Small intestine (tissue), 7 donors: ENCODE results near the gene PPP3CA. TPM values are rescaled to one million over a fixed set of nuclear protein-coding genes. Genes with fewer than 3 reads are reported as not detected.

Source experiments
- DNase-seq, 2 donors: peaks; one replicate each; pipeline versions ENCODE4 v3.0.0 to v3.0.0-alpha.2; 2013
- FAIRE-seq: peaks from 2 replicates; lab custom pipeline; 2012; peaks lifted over from hg19 to GRCh38; lab: Jason Lieb, UNC
- H3K27ac ChIP-seq, 3 donors: one replicate each; pipeline ENCODE4 v1.5.1; 2013; ENCODE audit warnings: low read length in 2 of 3, mild to moderate bottlenecking in 2 of 3, control low read depth in 1 of 3, inconsistent platforms in 1 of 3, low read depth in 1 of 3, moderate library complexity in 1 of 3
- H3K27me3 ChIP-seq, 3 donors: one replicate each; pipeline ENCODE4 v1.6.1; 2013; ENCODE audit warnings: low read length in 3 of 3, inconsistent platforms in 1 of 3; ENCODE audit not compliant: control insufficient read depth in 3 of 3, insufficient read depth in 3 of 3
- H3K36me3 ChIP-seq, 3 donors: one replicate each; pipeline ENCODE4 v1.6.1; 2013; ENCODE audit warnings: low read length in 3 of 3, inconsistent platforms in 1 of 3, low read depth in 1 of 3, mild to moderate bottlenecking in 1 of 3, moderate library complexity in 1 of 3; ENCODE audit not compliant: control insufficient read depth in 3 of 3, insufficient read depth in 2 of 3
- H3K4me1 ChIP-seq, 3 donors: one replicate each; pipeline ENCODE4 v1.6.1; 2013; ENCODE audit warnings: low read length in 2 of 3, inconsistent platforms in 1 of 3, low read depth in 1 of 3, mild to moderate bottlenecking in 1 of 3, moderate library complexity in 1 of 3; ENCODE audit not compliant: control insufficient read depth in 3 of 3, insufficient read depth in 2 of 3
- H3K4me3 ChIP-seq, 3 donors: one replicate each; pipeline ENCODE4 v1.5.1; 2013; ENCODE audit warnings: low read length in 3 of 3, control low read depth in 1 of 3, inconsistent platforms in 1 of 3, low read depth in 1 of 3, mild to moderate bottlenecking in 1 of 3, moderate library complexity in 1 of 3
- H3K9me3 ChIP-seq, 2 donors: one replicate each; pipeline ENCODE4 v1.6.1; 2013; ENCODE audit warnings: low read depth in 1 of 2, low read length in 1 of 2; ENCODE audit not compliant: control insufficient read depth in 2 of 2, insufficient read depth in 1 of 2
- WGBS, 3 donors: extraction: QIAGEN DNeasy Blood & Tissue Kit; methylation state at CpG; one replicate each; pipeline ENCODE4 v1.1.7; 2013; 5-methylcytosine and 5-hydroxymethylcytosine counted together
- polyA plus RNA-seq, 4 donors: library from polyadenylated mRNA; stranded (reverse) in 3 of 4; unstranded in 1 of 4; fragments of 200-250 nt in 3 of 4; fragments of 120-200 nt in 1 of 4; gene quantifications; one replicate each; pipeline versions ENCODE4 v1.2.1 to v1.2.3, GENCODE V29; 2013
- donor health status: healthy with polysubstance abuse.
- donor health status: control.
- donor health status: control.
- donor health status: Bipolar disorder and iron deficiency.
- donor health status: healthy.

PPP3CA gene
- polyA plus RNA-seq, 4 donors: 8.9 to 23.8 (median 11.2) TPM

GRCh38 chr4:101355767-101356702 is 8.7 kb upstream of the PPP3CA start:
- H3K4me3 ChIP-seq: no peak overlapping the region
- no peak for FAIRE-seq
- no peaks in the 10 kb centered on the region for H3K9me3 ChIP-seq
- peaks cover 0 to 9% (median 6%) of the 10 kb centered on the region in 3 donors for H3K4me1 ChIP-seq
- H3K27ac ChIP-seq: peak overlapping the region in 1 of 3 donors; percentile 46
- no peaks in the 10 kb centered on the region for H3K36me3 ChIP-seq
- H3K27me3 ChIP-seq: no peaks in the 10 kb centered on the region
- WGBS, 3 donors: 25 to 49% (median 42%) methylated on average over 8 of the region's 8 CpGs
- peak; percentile 25 to 32 for DNase-seq

GRCh38 chr4:101355246-101355645 is 7.9 kb upstream of the PPP3CA start:
- WGBS, 3 donors: 76 to 83% (median 79%) methylated on average over 3 of the region's 3 CpGs
- Histone ChIP-seq H3K4me3 (no peak overlapping the region), H3K36me3 (no peaks in the 10 kb centered on the region), H3K27me3 (no peaks in the 10 kb centered on the region), H3K9me3 (no peaks in the 10 kb centered on the region), H3K4me1 (peaks cover 0 to 9% (median 6%) of the 10 kb centered on the region in 3 donors), H3K27ac (no peak overlapping the region)
- no peak for DNase-seq
- no peak for FAIRE-seq

GRCh38 chr4:101349801-101350064 is 2.4 kb upstream of the PPP3CA start:
- H3K27me3 ChIP-seq: no peaks in the 10 kb centered on the region
- no peak overlapping the region for H3K4me3 ChIP-seq
- no peaks in the 10 kb centered on the region for H3K36me3 ChIP-seq
- 40 to 72% (median 68%) methylated on average over 2 of the region's 2 CpGs for WGBS, 3 donors
- H3K9me3 ChIP-seq: no peaks in the 10 kb centered on the region
- H3K4me1 ChIP-seq: peaks cover 1 to 22% (median 7%) of the 10 kb centered on the region in 3 donors
- DNase-seq (peak; percentile 19 to 83), FAIRE-seq (no peak)
- no peak overlapping the region for H3K27ac ChIP-seq

- no peaks in the 10 kb centered on the region for H3K27me3 ChIP-seq
- 29 to 53% (median 35%) methylated on average over 5 of the region's 5 CpGs for WGBS, 3 donors
- no peak overlapping the region for H3K4me3 ChIP-seq
- H3K9me3 ChIP-seq: no peaks in the 10 kb centered on the region
- FAIRE-seq (no peak), DNase-seq (peak; percentile 19 to 20)
- H3K36me3 ChIP-seq: no peaks in the 10 kb centered on the region
- peaks cover 1 to 23% (median 7%) of the 10 kb centered on the region in 3 donors for H3K4me1 ChIP-seq
- peak overlapping the region in 1 of 3 donors; percentile 49 for H3K27ac ChIP-seq
These were observed 1.9 kb upstream of the PPP3CA start for GRCh38 chr4:101348995-101349800.

GRCh38 chr4:101348367-101348827 is 1.1 kb upstream of the PPP3CA start:
- Histone ChIP-seq H3K27me3 (no peaks in the 10 kb centered on the region), H3K36me3 (no peaks in the 10 kb centered on the region), H3K27ac (peak overlapping the region; percentile 92 to 95 (median 92)), H3K9me3 (no peaks in the 10 kb centered on the region), H3K4me3 (peak overlapping the region; percentile 54 to 72 (median 62)), H3K4me1 (peaks cover 1 to 23% (median 7%) of the 10 kb centered on the region in 3 donors)
- no peak for FAIRE-seq
- peak in 1 of 2 donors; percentile 40 for DNase-seq
- WGBS, 3 donors: 5 to 8% (median 7%) methylated on average over 23 to 24 of the region's 24 CpGs

GRCh38 chr4:101347557-101348366 is 436 bp upstream of the PPP3CA start:
- H3K9me3 ChIP-seq: no peaks in the 10 kb centered on the region
- H3K27me3 ChIP-seq: no peaks in the 10 kb centered on the region
- 0 to 1% (median 1%) methylated on average over 55 to 71 of the region's 71 CpGs for WGBS, 3 donors
- peak; percentile 98 to 99 for DNase-seq
- peak overlapping the region; percentile 71 to 95 (median 72) for H3K4me3 ChIP-seq
- peaks cover 1 to 23% (median 7%) of the 10 kb centered on the region in 3 donors for H3K4me1 ChIP-seq
- H3K27ac ChIP-seq: peak overlapping the region; percentile 92 to 99 (median 92)
- no peaks in the 10 kb centered on the region for H3K36me3 ChIP-seq
- FAIRE-seq: no peak

- no peaks in the 10 kb centered on the region for H3K36me3 ChIP-seq
- 0 to 1% (median 1%) methylated on average over 78 to 93 of the region's 93 CpGs for WGBS, 3 donors
- H3K4me1 ChIP-seq: peaks cover 1 to 23% (median 7%) of the 10 kb centered on the region in 3 donors
- peak overlapping the region; percentile 71 to 95 (median 72) for H3K4me3 ChIP-seq
- peak; percentile 70 to 90 for DNase-seq
- no peak for FAIRE-seq
- no peaks in the 10 kb centered on the region for H3K9me3 ChIP-seq
- H3K27me3 ChIP-seq: no peaks in the 10 kb centered on the region
- peak overlapping the region; percentile 88 to 99 (median 89) for H3K27ac ChIP-seq
These were observed 717 bp downstream of the PPP3CA start for GRCh38 chr4:101346351-101347266.
